Esophagus (tissue), 2 donors: ENCODE data around the gene MAP1LC3B. TPM values are rescaled to one million over a fixed set of nuclear protein-coding genes. Genes with fewer than 3 reads are reported as not detected.
"Not testable (repeated sequence)": the region's sequence is repeated elsewhere in the genome, so short reads cannot be mapped to it uniquely, and the experiment has no call there.

Experiments
- H3K27ac ChIP-seq, 2 donors: one replicate each; pipeline ENCODE4 v1.5.1; 2013; ENCODE audit warnings: low read depth in 2 of 2, mild to moderate bottlenecking in 2 of 2, inconsistent platforms in 1 of 2, low read length in 1 of 2, moderate library complexity in 1 of 2
- H3K27me3 ChIP-seq, 2 donors: one replicate each; pipeline ENCODE4 v1.6.1; 2013; ENCODE audit warnings: low read length in 2 of 2, control low read depth in 1 of 2, mild to moderate bottlenecking in 1 of 2; ENCODE audit not compliant: insufficient read depth in 2 of 2, control insufficient read depth in 1 of 2
- H3K36me3 ChIP-seq, 2 donors: one replicate each; pipeline ENCODE4 v1.6.1; 2013; ENCODE audit warnings: low read length in 1 of 2; ENCODE audit not compliant: control insufficient read depth in 2 of 2, insufficient read depth in 2 of 2
- H3K4me1 ChIP-seq, 2 donors: one replicate each; pipeline ENCODE4 v1.6.1; 2013; ENCODE audit warnings: low read length in 1 of 2; ENCODE audit not compliant: control insufficient read depth in 2 of 2, insufficient read depth in 2 of 2
- H3K4me3 ChIP-seq, 2 donors: one replicate each; pipeline ENCODE4 v1.5.1; 2013; ENCODE audit warnings: low read length in 2 of 2, mild to moderate bottlenecking in 2 of 2, low read depth in 1 of 2, moderate library complexity in 1 of 2
- H3K9me3 ChIP-seq, 2 donors: one replicate each; pipeline ENCODE4 v1.6.1; 2013; ENCODE audit warnings: mild to moderate bottlenecking in 2 of 2, low read depth in 1 of 2, low read length in 1 of 2, moderate library complexity in 1 of 2; ENCODE audit not compliant: control insufficient read depth in 2 of 2, insufficient read depth in 1 of 2
- WGBS, 2 donors: extraction: QIAGEN DNeasy Blood & Tissue Kit; methylation state at CpG; one replicate each; pipeline ENCODE4 v1.1.7; 2013; 5-methylcytosine and 5-hydroxymethylcytosine counted together
- polyA plus RNA-seq, 2 donors: library from polyadenylated mRNA; stranded (reverse); fragments of 200-250 nt; gene quantifications; one replicate each; pipeline ENCODE4 v1.2.3, GENCODE V29; 2013
- donor health status: healthy with polysubstance abuse.
- donor health status: Bipolar disorder and iron deficiency.

Gene MAP1LC3B
- polyA plus RNA-seq, 2 donors, result 28.1 to 41.2 TPM

DNA sequence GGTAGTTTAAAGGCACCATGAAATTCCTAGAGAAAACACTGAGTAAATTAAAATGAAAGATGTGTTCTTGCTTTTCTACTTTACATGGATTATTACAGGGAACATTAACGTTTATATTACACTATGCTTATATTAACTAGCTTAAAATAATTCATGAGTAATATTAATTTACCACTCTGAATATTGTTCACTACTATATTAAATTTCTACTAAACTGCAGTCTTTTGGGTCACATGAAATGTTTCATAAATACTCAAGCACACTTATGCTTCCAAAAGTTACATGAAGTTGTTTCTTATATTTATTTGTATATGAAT, 3.4 kb upstream of the MAP1LC3B start:
- no peaks in the 10 kb centered on the region for H3K27me3 ChIP-seq
- H3K27ac ChIP-seq, result peak overlapping the region in 1 of 2 donors; percentile 73
- 11 to 21% methylated on average over 1 of the region's 1 CpG for WGBS, 2 donors
- H3K9me3 ChIP-seq, result no peaks in the 10 kb centered on the region
- H3K36me3 ChIP-seq, result no peaks in the 10 kb centered on the region
- H3K4me3 ChIP-seq, result no peak overlapping the region
- peaks cover 3 to 5% of the 10 kb centered on the region in 2 donors for H3K4me1 ChIP-seq

DNA sequence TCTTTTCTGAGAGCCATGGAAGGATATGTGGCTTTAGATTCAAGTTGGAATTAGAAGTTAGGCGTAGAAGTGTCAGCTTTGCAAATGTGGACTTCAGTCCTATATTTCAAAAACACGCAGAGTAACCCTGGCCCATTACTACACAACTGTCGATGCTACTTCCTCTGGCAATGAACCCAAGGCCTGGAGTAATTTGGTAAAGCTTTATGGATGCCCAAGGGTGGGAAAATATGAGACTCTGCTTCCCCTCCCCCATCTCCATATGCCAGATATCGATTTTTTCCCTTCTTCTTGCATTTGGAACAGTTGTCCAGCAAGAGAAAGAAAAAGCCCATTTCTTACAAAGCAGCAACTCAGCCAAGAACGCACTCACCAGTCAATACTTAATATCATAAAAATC, 2.9 kb upstream of the MAP1LC3B start:
- Histone ChIP-seq H3K4me1 (peaks cover 3 to 5% of the 10 kb centered on the region in 2 donors), H3K36me3 (no peaks in the 10 kb centered on the region), H3K9me3 (no peaks in the 10 kb centered on the region), H3K27ac (peak overlapping the region in 1 of 2 donors; percentile 66), H3K4me3 (no peak overlapping the region), H3K27me3 (no peaks in the 10 kb centered on the region)
- 77 to 87% methylated on average over 5 of the region's 5 CpGs for WGBS, 2 donors

DNA sequence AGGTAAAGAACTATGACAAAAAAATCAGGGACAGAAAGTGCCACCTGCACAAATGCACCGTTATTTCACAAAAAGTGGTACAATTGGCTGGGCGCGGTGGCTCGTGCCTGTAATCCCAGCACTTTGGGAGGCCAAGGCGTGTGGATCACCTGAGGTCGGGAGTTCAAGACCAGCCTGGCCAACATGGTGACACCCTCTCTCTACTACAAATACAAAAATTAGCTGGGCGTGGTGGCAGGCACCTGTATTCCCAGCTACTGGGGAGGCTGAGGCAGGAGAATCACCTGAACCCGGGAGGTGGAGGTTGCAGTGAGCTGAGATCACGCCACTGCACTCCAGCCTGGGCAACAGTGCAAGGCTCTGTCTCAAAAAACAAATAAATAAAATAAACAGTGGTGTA, 2.2 kb upstream of the MAP1LC3B start:
- not testable (repeated sequence) for H3K4me1 ChIP-seq, H3K9me3 ChIP-seq, H3K27me3 ChIP-seq, H3K27ac ChIP-seq, H3K4me3 ChIP-seq, H3K36me3 ChIP-seq
- 90 to 94% methylated on average over 9 of the region's 9 CpGs for WGBS, 2 donors

DNA sequence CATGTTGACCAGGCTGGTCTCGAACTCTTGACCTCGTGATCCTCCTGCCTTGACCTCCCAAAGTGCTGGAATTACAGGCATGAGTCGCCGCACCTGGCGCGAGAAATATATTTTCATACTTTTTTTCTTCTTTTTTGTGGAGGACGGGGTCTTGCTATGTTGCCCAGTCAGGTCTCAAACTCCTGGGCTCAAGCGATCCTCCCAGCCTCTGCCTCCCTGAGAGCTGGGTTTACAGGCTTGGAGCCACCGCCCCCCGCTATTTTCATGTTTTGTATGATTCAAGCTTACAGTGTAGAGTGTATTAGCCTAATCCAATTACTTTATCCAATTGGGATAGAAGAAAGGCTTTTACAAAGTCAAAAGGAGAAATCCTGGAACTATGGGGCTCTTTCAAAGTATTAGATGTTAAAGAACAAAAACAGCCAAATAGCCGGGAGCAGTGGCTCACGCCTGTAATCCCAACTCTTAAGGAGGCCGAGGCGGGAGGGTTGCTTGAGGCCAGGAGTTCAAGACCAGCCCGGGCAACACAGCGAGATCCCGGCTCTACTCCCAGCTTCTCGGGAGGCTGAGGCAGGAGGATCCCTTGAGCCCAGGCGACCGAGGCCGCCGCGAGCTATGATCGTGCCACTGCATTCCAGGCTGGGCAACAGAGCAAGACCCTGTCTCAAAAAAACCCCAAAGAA, 1.4 kb upstream of the MAP1LC3B start:
- peak overlapping the region in 1 of 2 donors; percentile 81 for H3K4me3 ChIP-seq
- no peaks in the 10 kb centered on the region for H3K9me3 ChIP-seq
- WGBS, 2 donors, result 95% methylated on average over 24 of the region's 24 CpGs
- H3K27ac ChIP-seq, result peak overlapping the region; percentile 97 to 98
- no peaks in the 10 kb centered on the region for H3K36me3 ChIP-seq
- peaks cover 3 to 5% of the 10 kb centered on the region in 2 donors for H3K4me1 ChIP-seq
- no peaks in the 10 kb centered on the region for H3K27me3 ChIP-seq

DNA sequence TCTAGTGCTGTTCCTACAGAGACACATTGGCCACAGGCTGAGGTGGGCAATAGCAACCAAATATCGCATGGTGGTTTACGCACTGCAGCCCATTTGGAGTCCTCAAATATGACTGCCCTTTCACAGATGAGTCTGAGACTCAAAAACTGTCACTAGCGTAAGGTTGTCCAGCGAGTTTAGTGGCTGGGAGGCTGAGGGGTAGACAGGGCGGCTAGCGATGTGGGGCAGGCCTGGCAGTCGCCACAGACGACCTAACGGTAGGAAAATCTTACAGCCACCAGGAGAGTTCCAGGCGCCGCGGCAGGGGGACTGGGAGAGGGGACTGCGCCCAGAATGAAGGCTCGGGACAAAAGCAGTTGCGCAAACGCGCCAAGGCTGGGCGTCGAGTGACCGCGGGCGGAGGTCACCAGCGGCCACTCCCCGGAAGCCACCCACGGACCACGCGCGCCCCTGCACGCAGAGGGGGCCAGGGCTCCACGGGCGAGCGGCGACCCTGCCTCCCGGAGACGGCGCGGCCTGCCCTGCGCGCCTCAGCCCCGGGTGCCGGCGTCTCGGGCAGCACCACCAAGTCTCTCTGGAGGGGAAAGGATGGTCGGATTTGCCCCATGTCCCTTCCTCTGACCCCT, 699 bp upstream of the MAP1LC3B start:
- peak overlapping the region; percentile 70 to 81 for H3K4me3 ChIP-seq
- WGBS, 2 donors, result 7 to 9% methylated on average over 30 to 44 of the region's 44 CpGs
- peak overlapping the region; percentile 97 to 98 for H3K27ac ChIP-seq
- peaks cover 3 to 5% of the 10 kb centered on the region in 2 donors for H3K4me1 ChIP-seq
- no peaks in the 10 kb centered on the region for H3K36me3 ChIP-seq
- H3K9me3 ChIP-seq, result no peaks in the 10 kb centered on the region
- H3K27me3 ChIP-seq, result no peaks in the 10 kb centered on the region

DNA sequence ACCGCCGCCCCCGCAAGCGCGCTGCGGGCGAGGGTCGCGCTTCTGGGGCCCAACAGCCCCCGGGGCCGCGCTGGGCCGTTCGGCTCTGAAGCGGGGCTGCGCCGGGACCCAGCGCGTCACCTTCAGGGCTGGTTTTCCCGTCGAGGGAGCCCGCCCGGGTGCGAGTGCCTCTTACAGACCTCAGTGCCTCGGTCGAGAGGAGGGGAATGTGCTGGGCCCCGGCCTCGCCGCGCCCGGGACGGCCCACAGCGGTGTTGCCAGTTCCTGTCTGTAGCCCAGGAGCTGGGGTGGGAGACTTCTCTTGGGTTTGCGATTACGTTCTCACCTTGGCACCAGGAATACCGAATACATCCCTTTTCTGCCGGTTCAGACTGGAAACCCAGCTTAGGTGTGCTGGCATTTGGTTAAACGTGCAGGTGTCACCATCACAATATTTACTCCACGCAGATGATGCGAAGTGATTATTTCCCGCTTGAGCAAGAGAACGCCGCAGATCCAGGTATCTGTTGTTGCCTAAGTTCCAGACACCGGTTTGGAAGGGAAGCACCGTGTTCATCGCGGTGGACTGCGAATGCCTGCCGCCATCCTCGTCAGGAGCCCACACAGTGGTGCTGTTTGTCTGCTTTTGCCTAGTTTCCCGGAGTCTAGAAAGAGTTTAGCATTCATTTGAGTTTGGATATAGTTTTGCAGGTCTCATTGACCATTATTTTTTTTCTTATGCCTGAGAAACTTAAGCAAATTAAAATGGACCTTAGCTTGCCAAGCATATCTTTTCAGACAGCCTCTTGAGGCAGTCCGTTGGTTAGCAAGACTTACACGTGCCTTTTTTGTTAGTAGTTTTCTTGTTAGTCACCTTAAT, 914 bp downstream of the MAP1LC3B start:
- Histone ChIP-seq H3K4me1 (peaks cover 3 to 5% of the 10 kb centered on the region in 2 donors), H3K4me3 (peak overlapping the region; percentile 81 to 95), H3K36me3 (no peaks in the 10 kb centered on the region), H3K9me3 (no peaks in the 10 kb centered on the region), H3K27me3 (no peaks in the 10 kb centered on the region), H3K27ac (peak overlapping the region; percentile 89 to 93)
- WGBS, 2 donors, result 1 to 2% methylated on average over 44 to 53 of the region's 53 CpGs

DNA sequence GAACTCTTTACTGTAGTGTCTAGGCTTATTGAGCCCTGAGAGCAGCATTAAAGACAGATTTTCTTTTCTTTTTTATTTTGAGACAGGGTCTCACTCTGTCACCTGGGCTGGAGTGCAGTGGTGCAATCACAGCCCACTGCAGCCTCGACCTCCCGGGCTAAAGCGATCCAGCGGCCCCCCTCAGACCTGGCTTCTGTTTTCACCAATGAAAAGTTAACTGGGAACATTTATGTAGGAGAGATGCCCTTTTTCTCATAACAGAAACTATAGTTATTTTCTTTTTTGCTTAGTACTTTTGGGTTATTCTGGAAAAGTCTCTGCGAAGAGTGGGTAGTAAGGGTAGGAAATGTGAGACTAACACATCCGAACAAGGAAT, 1.5 kb downstream of the MAP1LC3B start:
- Histone ChIP-seq H3K27ac (peak overlapping the region; percentile 72 to 89), H3K9me3 (no peaks in the 10 kb centered on the region), H3K4me1 (peaks cover 3 to 5% of the 10 kb centered on the region in 2 donors), H3K27me3 (no peaks in the 10 kb centered on the region), H3K4me3 (peak overlapping the region in 1 of 2 donors; percentile 95), H3K36me3 (peaks cover 0 to 2% of the 10 kb centered on the region in 2 donors)
- WGBS, 2 donors, result 75 to 76% methylated on average over 6 of the region's 6 CpGs

DNA sequence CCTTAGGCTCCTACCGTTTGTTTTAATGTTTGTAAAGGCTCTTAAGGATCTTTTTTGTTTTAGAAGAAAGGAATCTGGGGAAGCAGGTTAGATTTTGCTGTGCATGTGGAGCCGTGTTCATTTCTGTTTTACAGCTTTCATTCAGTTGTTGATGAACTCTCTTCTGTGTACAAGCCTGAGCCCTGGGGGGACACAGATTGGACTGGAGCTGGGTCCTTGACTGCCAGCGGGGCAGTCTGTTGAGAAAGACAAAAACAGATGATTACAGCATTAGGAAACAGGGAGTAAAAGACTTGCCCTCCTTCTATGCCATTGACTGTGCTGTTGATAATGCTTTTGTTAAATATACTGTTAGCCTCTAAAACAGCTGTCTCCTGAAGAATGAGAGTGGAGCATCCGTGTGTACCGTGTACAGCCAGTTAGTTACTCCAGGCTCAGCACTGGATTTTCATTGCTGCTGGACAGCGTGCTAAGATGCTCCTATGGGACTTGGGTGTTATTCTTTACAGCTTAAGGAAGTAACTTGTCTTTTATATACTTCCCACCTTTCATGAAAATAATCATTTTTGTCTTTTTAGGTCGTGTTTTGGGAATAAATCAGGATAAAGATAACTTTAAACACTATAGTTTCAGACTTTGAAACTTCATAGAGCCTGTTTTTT, 3.2 kb downstream of the MAP1LC3B start:
- Histone ChIP-seq H3K27ac (no peak overlapping the region), H3K4me1 (peaks cover 3 to 5% of the 10 kb centered on the region in 2 donors), H3K36me3 (peaks cover 7 to 10% of the 10 kb centered on the region in 2 donors), H3K27me3 (no peaks in the 10 kb centered on the region), H3K4me3 (no peak overlapping the region), H3K9me3 (no peaks in the 10 kb centered on the region)
- WGBS, 2 donors, result 55 to 68% methylated on average over 7 of the region's 7 CpGs
